ENCODE data around the gene CLK3.

CLK3 gene

DNA sequence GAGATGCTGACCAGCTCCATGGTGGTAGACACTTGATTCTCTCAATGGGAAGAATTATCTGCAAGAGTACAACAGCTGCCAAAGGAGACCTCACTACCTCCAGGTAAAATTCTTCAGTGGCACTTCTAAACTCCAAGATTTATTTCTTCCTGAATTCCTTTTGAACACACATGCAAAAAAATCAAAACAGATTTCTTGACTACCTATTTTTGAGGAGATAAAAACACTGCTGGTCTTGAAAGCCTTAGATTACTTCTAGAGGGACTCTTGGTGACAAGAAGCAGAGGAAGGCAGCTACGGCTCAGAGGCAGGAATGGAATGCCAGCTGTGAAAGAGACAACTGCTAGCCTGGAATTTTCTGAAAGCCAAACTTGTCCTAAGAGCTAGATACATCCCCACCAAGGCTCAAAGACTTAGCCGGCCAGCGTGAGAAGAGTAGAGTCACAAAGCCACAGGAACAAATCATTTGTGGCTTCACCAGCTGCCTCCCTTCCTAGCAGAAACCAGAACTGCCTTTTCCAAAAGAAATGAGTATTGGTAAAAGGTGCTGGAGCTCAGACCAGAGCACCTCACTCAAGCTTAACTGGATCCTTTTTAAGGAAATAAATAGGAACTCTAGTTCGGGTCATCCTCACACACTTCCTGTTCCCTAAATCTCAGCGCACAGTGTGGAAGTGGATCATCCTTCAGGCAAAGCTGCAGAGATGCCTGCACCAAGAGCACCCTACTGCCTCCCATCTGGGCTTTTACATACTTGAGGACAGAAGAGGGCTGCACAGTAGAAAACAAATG is 32.6 kb downstream of the CLK3 start:
- peaks cover under 1% of the 10 kb centered on the region for H3K4me1 ChIP-seq (ENCODE audit: insufficient read depth, poor library complexity, severe bottlenecking)
- no peaks in the 10 kb centered on the region for H3K9me3 ChIP-seq (ENCODE audit: severe bottlenecking)
- H3K27me3 ChIP-seq (ENCODE audit: insufficient read depth, poor library complexity, severe bottlenecking) = no peaks in the 10 kb centered on the region
- H3K4me3 ChIP-seq (ENCODE audit: severe bottlenecking) = no peak overlapping the region
- H3K36me3 ChIP-seq (ENCODE audit: low read depth) = peaks cover 17% of the 10 kb centered on the region
- DNase-seq (ENCODE audit: low spot score) (no peak), ATAC-seq (ENCODE audit: low read depth) (no peak)
- TF ChIP-seq, protein P1, sequence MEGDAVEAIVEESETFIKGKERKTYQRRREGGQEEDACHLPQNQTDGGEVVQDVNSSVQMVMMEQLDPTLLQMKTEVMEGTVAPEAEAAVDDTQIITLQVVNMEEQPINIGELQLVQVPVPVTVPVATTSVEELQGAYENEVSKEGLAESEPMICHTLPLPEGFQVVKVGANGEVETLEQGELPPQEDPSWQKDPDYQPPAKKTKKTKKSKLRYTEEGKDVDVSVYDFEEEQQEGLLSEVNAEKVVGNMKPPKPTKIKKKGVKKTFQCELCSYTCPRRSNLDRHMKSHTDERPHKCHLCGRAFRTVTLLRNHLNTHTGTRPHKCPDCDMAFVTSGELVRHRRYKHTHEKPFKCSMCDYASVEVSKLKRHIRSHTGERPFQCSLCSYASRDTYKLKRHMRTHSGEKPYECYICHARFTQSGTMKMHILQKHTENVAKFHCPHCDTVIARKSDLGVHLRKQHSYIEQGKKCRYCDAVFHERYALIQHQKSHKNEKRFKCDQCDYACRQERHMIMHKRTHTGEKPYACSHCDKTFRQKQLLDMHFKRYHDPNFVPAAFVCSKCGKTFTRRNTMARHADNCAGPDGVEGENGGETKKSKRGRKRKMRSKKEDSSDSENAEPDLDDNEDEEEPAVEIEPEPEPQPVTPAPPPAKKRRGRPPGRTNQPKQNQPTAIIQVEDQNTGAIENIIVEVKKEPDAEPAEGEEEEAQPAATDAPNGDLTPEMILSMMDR (IDR thresholded peaks at IDR 0.05; ENCODE audit: poor library complexity, severe bottlenecking) = no peak
- H3K27ac ChIP-seq (ENCODE audit: poor library complexity, severe bottlenecking) = no peak overlapping the region

GRCh38 chr15:74651242-74651741 is 35.7 kb downstream of the CLK3 start:
- TF ChIP-seq, protein P1 (IDR thresholded peaks at IDR 0.05; ENCODE audit: poor library complexity, severe bottlenecking) = no peak
- no peaks in the 10 kb centered on the region for H3K27me3 ChIP-seq (ENCODE audit: insufficient read depth, poor library complexity, severe bottlenecking)
- H3K4me1 ChIP-seq (ENCODE audit: insufficient read depth, poor library complexity, severe bottlenecking) = peaks cover 7% of the 10 kb centered on the region
- H3K4me3 ChIP-seq (ENCODE audit: severe bottlenecking) = no peak overlapping the region
- ATAC-seq (ENCODE audit: low read depth) (peak; percentile 59), DNase-seq (ENCODE audit: low spot score) (no peak)
- H3K36me3 ChIP-seq (ENCODE audit: low read depth) = peaks cover 26% of the 10 kb centered on the region
- no peak overlapping the region for H3K27ac ChIP-seq (ENCODE audit: poor library complexity, severe bottlenecking)
- H3K9me3 ChIP-seq (ENCODE audit: severe bottlenecking) = no peaks in the 10 kb centered on the region

GRCh38 chr15:74653426-74654102 is 37.9 kb downstream of the CLK3 start:
- TF ChIP-seq, protein P1 (IDR thresholded peaks at IDR 0.05; ENCODE audit: poor library complexity, severe bottlenecking) = no peak
- ATAC-seq (ENCODE audit: low read depth) (peak; percentile 68), DNase-seq (ENCODE audit: low spot score) (no peak)
- Histone ChIP-seq H3K27ac (ENCODE audit: poor library complexity, severe bottlenecking) (no peak overlapping the region), H3K9me3 (ENCODE audit: severe bottlenecking) (no peaks in the 10 kb centered on the region), H3K4me1 (ENCODE audit: insufficient read depth, poor library complexity, severe bottlenecking) (peaks cover 10% of the 10 kb centered on the region), H3K27me3 (ENCODE audit: insufficient read depth, poor library complexity, severe bottlenecking) (no peaks in the 10 kb centered on the region), H3K36me3 (ENCODE audit: low read depth) (peaks cover 21% of the 10 kb centered on the region), H3K4me3 (ENCODE audit: severe bottlenecking) (no peak overlapping the region)

DNA sequence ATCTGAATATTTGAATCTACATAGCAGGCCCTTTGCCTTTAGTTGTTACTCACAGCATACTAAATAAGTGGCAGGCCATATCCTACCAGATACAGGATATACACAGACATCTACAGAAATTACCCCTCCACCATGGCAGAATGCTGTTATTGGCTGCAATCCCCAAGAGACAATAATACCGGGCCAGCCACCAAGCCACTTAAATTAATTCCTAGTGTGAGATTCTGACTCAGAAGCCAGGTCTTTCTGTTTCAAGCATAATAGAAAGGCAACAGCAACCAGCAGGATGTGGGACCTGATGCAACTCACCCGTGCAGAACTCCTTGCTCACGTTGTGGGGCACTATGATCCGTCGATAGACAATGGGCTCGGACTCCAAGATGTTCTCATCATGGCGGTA is 39.8 kb downstream of the CLK3 start:
- ATAC-seq (ENCODE audit: low read depth) (no peak), DNase-seq (ENCODE audit: low spot score) (no peak)
- Histone ChIP-seq H3K27ac (ENCODE audit: poor library complexity, severe bottlenecking) (no peak overlapping the region), H3K27me3 (ENCODE audit: insufficient read depth, poor library complexity, severe bottlenecking) (no peaks in the 10 kb centered on the region), H3K4me1 (ENCODE audit: insufficient read depth, poor library complexity, severe bottlenecking) (peaks cover 10% of the 10 kb centered on the region), H3K4me3 (ENCODE audit: severe bottlenecking) (no peak overlapping the region), H3K9me3 (ENCODE audit: severe bottlenecking) (no peaks in the 10 kb centered on the region), H3K36me3 (ENCODE audit: low read depth) (peaks cover 21% of the 10 kb centered on the region)
- TF ChIP-seq, protein P1 (IDR thresholded peaks at IDR 0.05; ENCODE audit: poor library complexity, severe bottlenecking) = no peak
